Stimulated activated memory B cell treated with anti-CD40 and anti-IgM and Interleukin-4, amounts not matched to agents 10 μg/mL and 1 μg/mL and 100 μg/mL, for 72 hours (primary cell): ENCODE measurements around the gene RNF5.
"Not testable (repeated sequence)": the region's sequence is repeated elsewhere in the genome, so short reads cannot be mapped to it uniquely, and the experiment has no call there.

Experiments
- ATAC-seq: fragments of 150-1000 bp; cut with Tn5 transposase; 2 replicates; pipeline ENCODE4 v1.10.0; 2021
- H3K27ac Mint-ChIP-seq: one replicate; pipeline ENCODE4 v1.8.0; 2022; ENCODE audit warnings: mild to moderate bottlenecking, mixed read lengths
- H3K27me3 Mint-ChIP-seq: one replicate; pipeline ENCODE4 v1.8.0; 2022; ENCODE audit warnings: mixed read lengths
- H3K36me3 Mint-ChIP-seq: one replicate; pipeline ENCODE4 v1.8.0; 2022; ENCODE audit warnings: mixed read lengths
- H3K4me1 Mint-ChIP-seq: one replicate; pipeline ENCODE4 v1.8.0; 2022; ENCODE audit warnings: mixed read lengths
- H3K4me3 Mint-ChIP-seq: one replicate; pipeline ENCODE4 v1.8.0; 2022; ENCODE audit warnings: mild to moderate bottlenecking, moderate library complexity, mixed read lengths
- H3K9me3 Mint-ChIP-seq: one replicate; pipeline ENCODE4 v1.8.0; 2022; ENCODE audit warnings: mixed read lengths

Gene RNF5

GRCh38 chr6:32178547-32179440 lies 589 bp downstream of the RNF5 start:
- Mint-ChIP-seq H3K27ac (peak overlapping the region; percentile 86), H3K4me1 (peaks cover 70% of the 10 kb centered on the region), H3K4me3 (peak overlapping the region; percentile 86), H3K9me3 (no peaks in the 10 kb centered on the region), H3K27me3 (no peaks in the 10 kb centered on the region), H3K36me3 (peaks cover 28% of the 10 kb centered on the region)
- no peak for ATAC-seq

GRCh38 chr6:32179766-32180405 lies 1.7 kb downstream of the RNF5 start:
- peaks cover 63% of the 10 kb centered on the region for H3K4me1 Mint-ChIP-seq
- H3K4me3 Mint-ChIP-seq = peak overlapping the region; percentile 47
- peak overlapping the region; percentile 86 for H3K27ac Mint-ChIP-seq
- ATAC-seq = no peak
- no peaks in the 10 kb centered on the region for H3K9me3 Mint-ChIP-seq
- H3K36me3 Mint-ChIP-seq = peaks cover 28% of the 10 kb centered on the region
- H3K27me3 Mint-ChIP-seq = no peaks in the 10 kb centered on the region

- Mint-ChIP-seq H3K9me3 (no peaks in the 10 kb centered on the region), H3K36me3 (peaks cover 36% of the 10 kb centered on the region), H3K27ac (no peak overlapping the region), H3K27me3 (no peaks in the 10 kb centered on the region), H3K4me1 (peaks cover 61% of the 10 kb centered on the region), H3K4me3 (no peak overlapping the region)
- ATAC-seq = no peak
These were observed 3.0 kb downstream of the RNF5 start for GRCh38 chr6:32181148-32181702.

- Mint-ChIP-seq H3K4me3 (no peak overlapping the region), H3K27me3 (no peaks in the 10 kb centered on the region), H3K36me3 (peaks cover 44% of the 10 kb centered on the region), H3K27ac (peak overlapping the region; percentile 23), H3K9me3 (no peaks in the 10 kb centered on the region), H3K4me1 (peaks cover 61% of the 10 kb centered on the region)
- ATAC-seq = no peak
These were observed 3.8 kb downstream of the RNF5 start for GRCh38 chr6:32181915-32182529.

GRCh38 chr6:32182555-32182981 lies 4.4 kb downstream of the RNF5 start:
- Mint-ChIP-seq H3K27me3 (no peaks in the 10 kb centered on the region), H3K4me3 (no peak overlapping the region), H3K9me3 (no peaks in the 10 kb centered on the region), H3K27ac (peak overlapping the region; percentile 23), H3K4me1 (peaks cover 61% of the 10 kb centered on the region), H3K36me3 (peaks cover 50% of the 10 kb centered on the region)
- ATAC-seq = no peak

GRCh38 chr6:32183030-32183429 lies 4.8 kb downstream of the RNF5 start:
- Mint-ChIP-seq H3K36me3 (peaks cover 53% of the 10 kb centered on the region), H3K4me1 (peaks cover 63% of the 10 kb centered on the region), H3K27ac (peak overlapping the region; percentile 23), H3K9me3 (no peaks in the 10 kb centered on the region), H3K27me3 (no peaks in the 10 kb centered on the region), H3K4me3 (no peak overlapping the region)
- no peak for ATAC-seq

- Mint-ChIP-seq H3K4me1 (peaks cover 65% of the 10 kb centered on the region), H3K27ac (no peak overlapping the region)
- ATAC-seq = no peak
These were observed 5.4 kb downstream of the RNF5 start for GRCh38 chr6:32183483-32184083.

GRCh38 chr6:32184084-32184640 lies 6.0 kb downstream of the RNF5 start, which contains the start of gene AGER:
Gene AGER, minus strand, starts transcription at chr6:32184253. Its CDS starts 31 bp downstream, at chr6:32184222.
- Mint-ChIP-seq H3K9me3 (no peaks in the 10 kb centered on the region), H3K4me3 (no peak within 1 kb of the TSS), H3K27ac (no peak within 1 kb of the TSS), H3K4me1 (peaks cover 65% of the 10 kb centered on the region), H3K36me3 (peaks cover 52% of the 10 kb centered on the region), H3K27me3 (no peaks in the 10 kb centered on the region)
- no peak for ATAC-seq

More at GRCh38 chr6:32183483-32184083, 5.4 kb downstream of the RNF5 start:
- no peak overlapping the region for H3K4me3 Mint-ChIP-seq
- no peaks in the 10 kb centered on the region for H3K27me3 Mint-ChIP-seq
- peaks cover 52% of the 10 kb centered on the region for H3K36me3 Mint-ChIP-seq
- H3K9me3 Mint-ChIP-seq = no peaks in the 10 kb centered on the region

- H3K4me1 Mint-ChIP-seq = peaks cover 53% of the 10 kb centered on the region
- H3K36me3 Mint-ChIP-seq = peaks cover 47% of the 10 kb centered on the region
- H3K27me3 Mint-ChIP-seq, H3K9me3 Mint-ChIP-seq: not testable (repeated sequence)
- H3K4me3 Mint-ChIP-seq = peak overlapping the region; percentile 10
- peak; percentile 53 for ATAC-seq
- peak overlapping the region; percentile 92 for H3K27ac Mint-ChIP-seq
These were observed 7.5 kb downstream of the RNF5 start for GRCh38 chr6:32185681-32186131.

GRCh38 chr6:32186151-32186840 lies 8.1 kb downstream of the RNF5 start:
- not testable (repeated sequence) for H3K9me3 Mint-ChIP-seq, H3K27me3 Mint-ChIP-seq, ATAC-seq
- Mint-ChIP-seq H3K27ac (peak overlapping the region; percentile 92), H3K4me3 (peak overlapping the region; percentile 10), H3K4me1 (peaks cover 53% of the 10 kb centered on the region), H3K36me3 (peaks cover 49% of the 10 kb centered on the region)

GRCh38 chr6:32187009-32187709 lies 9.0 kb downstream of the RNF5 start:
- Mint-ChIP-seq H3K9me3 (no peaks in the 10 kb centered on the region), H3K4me3 (peak overlapping the region; percentile 11), H3K27ac (peak overlapping the region; percentile 92), H3K4me1 (peaks cover 55% of the 10 kb centered on the region), H3K27me3 (no peaks in the 10 kb centered on the region), H3K36me3 (peaks cover 53% of the 10 kb centered on the region)
- no peak for ATAC-seq

- H3K4me1 Mint-ChIP-seq = peaks cover 53% of the 10 kb centered on the region
- H3K36me3 Mint-ChIP-seq = peaks cover 48% of the 10 kb centered on the region
These were observed 9.6 kb downstream of the RNF5 start for GRCh38 chr6:32187725-32188380.

GRCh38 chr6:32188381-32189068 lies 10.3 kb downstream of the RNF5 start:
- H3K27me3 Mint-ChIP-seq = no peaks in the 10 kb centered on the region
- H3K9me3 Mint-ChIP-seq = no peaks in the 10 kb centered on the region
- peaks cover 59% of the 10 kb centered on the region for H3K4me1 Mint-ChIP-seq
- peak overlapping the region; percentile 85 for H3K4me3 Mint-ChIP-seq
- H3K36me3 Mint-ChIP-seq = peaks cover 47% of the 10 kb centered on the region
- no peak for ATAC-seq
- peak overlapping the region; percentile 92 for H3K27ac Mint-ChIP-seq

More at GRCh38 chr6:32187725-32188380, 9.6 kb downstream of the RNF5 start:
- not testable (repeated sequence) for H3K27me3 Mint-ChIP-seq, H3K9me3 Mint-ChIP-seq, ATAC-seq
- peak overlapping the region; percentile 11 for H3K4me3 Mint-ChIP-seq
- H3K27ac Mint-ChIP-seq = peak overlapping the region; percentile 92
